SJSA1 (cell line): ENCODE results near the gene TMEM88. TPM values are rescaled to one million over a fixed set of nuclear protein-coding genes. Genes with fewer than 3 reads are reported as not detected.

Experiments
- DNase-seq, 2 experiments: peaks; one replicate each; pipeline ENCODE4 v3.0.0-alpha.2; 2015 to 2020; ENCODE audit warnings: low spot score in 2 of 2, low read depth in 1 of 2
- H3K27ac ChIP-seq: fragments of 250-450 bp; sonication (Bioruptor Pico); 2 replicates; pipeline ENCODE4 v1.5.1; 2020; ENCODE audit warnings: mild to moderate bottlenecking, moderate library complexity
- H3K27me3 ChIP-seq: fragments of 250-450 bp; sonication (Bioruptor Pico); replicated peaks from 2 replicates; pipeline ENCODE4 v1.5.1; 2020; ENCODE audit warnings: mild to moderate bottlenecking, moderate library complexity
- H3K36me3 ChIP-seq: fragments of 250-450 bp; sonication (Bioruptor Pico); 2 replicates; pipeline ENCODE4 v1.5.1; 2020; ENCODE audit warnings: mild to moderate bottlenecking
- H3K4me1 ChIP-seq: fragments of 250-450 bp; sonication (Bioruptor Pico); replicated peaks from 2 replicates; pipeline ENCODE4 v1.6.1; 2021; ENCODE audit warnings: mild to moderate bottlenecking
- H3K4me3 ChIP-seq: fragments of 250-450 bp; sonication (Bioruptor Pico); 2 replicates; pipeline ENCODE4 v1.5.1; 2020; ENCODE audit warnings: mild to moderate bottlenecking
- H3K9me3 ChIP-seq: fragments of 250-450 bp; sonication (Bioruptor Pico); replicated peaks from 2 replicates; pipeline ENCODE4 v1.5.1; 2020; ENCODE audit warnings: mild to moderate bottlenecking
- total RNA-seq: library from RNA; depleted of rRNA; stranded (reverse); fragments of >200 nt; shearing (Covaris generic); gene quantifications from 2 replicates; pipeline ENCODE4 v1.2.3, GENCODE V29; 2014

Gene TMEM88
- total RNA-seq, 1 experiment from 2014 or later, result not detected

DNA sequence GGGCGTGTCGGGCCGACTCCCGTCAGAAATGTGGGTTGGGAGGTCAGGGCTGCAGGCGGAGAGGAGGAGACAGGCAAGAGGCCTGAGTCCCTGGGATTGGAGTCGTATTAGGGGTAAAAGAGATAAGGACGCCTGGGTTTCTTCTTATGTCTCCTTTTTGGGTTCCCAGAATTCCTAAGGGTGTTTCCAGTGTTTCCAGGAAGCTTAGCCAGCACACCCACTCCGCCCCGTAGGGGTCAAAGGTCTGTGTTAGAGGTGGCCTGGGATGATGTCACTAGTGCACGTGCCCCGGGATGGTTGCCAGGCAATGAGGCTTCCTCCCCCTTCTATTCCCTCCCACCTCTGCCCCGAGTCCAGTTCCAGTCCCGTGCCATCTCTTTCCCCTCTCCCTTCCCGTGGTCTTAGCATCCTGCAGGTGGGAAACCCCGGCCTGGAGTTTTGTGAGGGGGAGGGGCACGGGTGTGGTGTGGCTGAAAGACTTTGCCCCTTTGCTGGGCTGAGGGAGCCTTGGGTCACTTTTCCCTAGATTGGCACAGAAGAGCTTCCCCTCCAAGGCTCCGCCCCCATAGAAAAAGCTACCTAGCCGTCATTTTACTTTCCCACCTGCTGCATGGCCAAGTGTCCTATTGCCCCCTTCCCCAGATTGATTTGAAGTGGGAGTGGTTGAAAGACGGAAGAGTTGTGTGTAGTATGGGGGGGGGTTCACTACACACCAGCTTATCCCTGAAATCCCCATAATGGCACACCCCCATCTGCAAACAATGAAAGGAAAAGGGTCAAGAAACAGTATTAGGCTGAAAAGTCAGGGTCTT, 18.1 kb upstream of the TMEM88 start:
- H3K27me3 ChIP-seq, result peaks cover 1% of the 10 kb centered on the region; the same call in 1 of the 2 replicates
- peaks cover 47% of the 10 kb centered on the region for H3K4me1 ChIP-seq
- DNase-seq, result peak; percentile 64 to 81
- H3K36me3 ChIP-seq, result no peaks in the 10 kb centered on the region
- peak overlapping the region; percentile 48 for H3K27ac ChIP-seq
- no peaks in the 10 kb centered on the region for H3K9me3 ChIP-seq
- peak overlapping the region; percentile 49 for H3K4me3 ChIP-seq

DNA sequence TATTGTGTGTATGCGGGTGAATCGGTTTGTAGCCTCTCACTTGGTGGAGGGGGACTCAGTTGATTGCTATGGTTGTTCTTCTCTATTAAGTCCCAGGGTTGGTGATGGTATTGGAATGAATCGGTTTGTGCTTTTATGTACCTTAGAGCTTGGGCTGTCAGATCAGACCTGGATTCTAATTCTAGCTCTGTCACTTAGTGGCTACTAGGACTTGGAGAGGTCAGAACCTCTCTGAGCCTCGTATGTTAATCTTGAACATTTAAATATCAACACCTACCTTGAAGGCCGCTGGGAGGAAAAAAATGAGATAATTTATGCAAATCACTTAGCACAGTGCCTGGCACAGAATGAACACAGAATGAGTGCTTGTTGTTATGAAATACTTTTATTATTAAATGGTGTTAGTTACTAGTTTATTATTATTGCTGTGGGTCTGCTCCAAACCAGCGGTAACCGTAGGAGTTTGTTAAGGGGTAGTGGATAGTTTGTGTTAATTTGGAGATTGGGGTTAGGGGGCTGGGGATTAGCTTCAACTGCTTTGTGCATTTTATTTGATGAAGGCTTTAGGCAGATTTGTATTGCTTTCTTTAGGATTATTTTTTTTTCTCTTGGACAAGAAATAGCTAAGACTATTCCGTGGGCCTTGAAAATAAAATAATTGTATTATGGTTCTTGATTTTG, 17.3 kb upstream of the TMEM88 start:
- H3K9me3 ChIP-seq, result no peaks in the 10 kb centered on the region
- no peak for DNase-seq
- no peak overlapping the region for H3K4me3 ChIP-seq
- H3K4me1 ChIP-seq, result peaks cover 51% of the 10 kb centered on the region
- no peaks in the 10 kb centered on the region; the same call in 1 of the 2 replicates for H3K27me3 ChIP-seq
- H3K27ac ChIP-seq, result no peak overlapping the region
- no peaks in the 10 kb centered on the region for H3K36me3 ChIP-seq

GRCh38 chr17:7838090-7839075, 16.5 kb upstream of the TMEM88 start:
- no peaks in the 10 kb centered on the region for H3K27me3 ChIP-seq
- H3K36me3 ChIP-seq, result no peaks in the 10 kb centered on the region
- H3K27ac ChIP-seq, result no peak overlapping the region
- no peak overlapping the region for H3K4me3 ChIP-seq
- no peak for DNase-seq
- no peaks in the 10 kb centered on the region for H3K9me3 ChIP-seq
- peaks cover 56% of the 10 kb centered on the region for H3K4me1 ChIP-seq

GRCh38 chr17:7839190-7839875, 15.5 kb upstream of the TMEM88 start:
- no peaks in the 10 kb centered on the region for H3K36me3 ChIP-seq
- H3K4me1 ChIP-seq, result peaks cover 52% of the 10 kb centered on the region
- DNase-seq, result no peak
- no peaks in the 10 kb centered on the region for H3K9me3 ChIP-seq
- H3K4me3 ChIP-seq, result no peak overlapping the region
- H3K27ac ChIP-seq, result no peak overlapping the region
- H3K27me3 ChIP-seq, result no peaks in the 10 kb centered on the region

DNA sequence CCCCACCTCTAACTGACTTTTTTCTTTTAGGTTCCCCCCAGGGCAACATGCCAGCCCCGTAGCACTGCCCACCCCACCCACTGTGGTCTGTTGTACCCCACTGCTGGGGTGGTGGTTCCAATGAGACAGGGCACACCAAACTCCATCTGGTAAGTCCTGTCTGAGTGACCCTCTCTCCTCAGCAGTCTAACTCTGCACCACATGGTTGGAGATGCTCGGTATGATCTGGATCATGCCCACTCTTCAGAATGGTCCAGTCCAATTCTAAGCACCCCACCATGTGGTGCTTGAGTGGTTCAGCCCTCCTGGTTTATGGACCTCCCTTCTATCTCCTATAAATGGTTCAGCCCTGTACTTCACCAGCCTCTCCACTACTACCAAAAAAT, 15.0 kb upstream of the TMEM88 start:
- no peak overlapping the region for H3K4me3 ChIP-seq
- H3K27me3 ChIP-seq, result no peaks in the 10 kb centered on the region
- H3K9me3 ChIP-seq, result no peaks in the 10 kb centered on the region
- H3K4me1 ChIP-seq, result peaks cover 46% of the 10 kb centered on the region
- no peaks in the 10 kb centered on the region for H3K36me3 ChIP-seq
- no peak overlapping the region for H3K27ac ChIP-seq
- no peak for DNase-seq

DNA sequence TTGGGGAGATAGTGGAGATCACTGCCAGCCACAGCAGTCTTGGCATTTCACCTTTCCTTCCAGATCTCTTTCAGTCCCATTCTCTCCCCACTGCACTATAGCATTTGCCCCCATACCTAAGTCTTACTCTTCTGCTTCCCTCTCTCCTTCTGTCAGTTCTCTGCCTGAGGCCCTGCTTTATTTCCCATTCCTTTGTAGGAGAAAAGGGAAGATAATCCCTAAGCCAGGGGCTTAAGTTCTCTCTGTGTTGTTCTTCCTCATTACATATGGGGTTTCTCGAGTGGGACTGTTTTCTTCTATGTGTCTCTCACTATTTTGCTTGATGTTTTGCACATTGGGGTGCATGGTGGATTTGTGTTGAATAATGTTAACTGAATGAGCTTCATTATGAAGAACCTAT, 14.4 kb upstream of the TMEM88 start:
- Histone ChIP-seq H3K27ac (no peak overlapping the region), H3K4me3 (no peak overlapping the region), H3K9me3 (no peaks in the 10 kb centered on the region), H3K36me3 (peaks cover 3% of the 10 kb centered on the region), H3K27me3 (no peaks in the 10 kb centered on the region), H3K4me1 (peaks cover 48% of the 10 kb centered on the region)
- DNase-seq, result no peak

DNA sequence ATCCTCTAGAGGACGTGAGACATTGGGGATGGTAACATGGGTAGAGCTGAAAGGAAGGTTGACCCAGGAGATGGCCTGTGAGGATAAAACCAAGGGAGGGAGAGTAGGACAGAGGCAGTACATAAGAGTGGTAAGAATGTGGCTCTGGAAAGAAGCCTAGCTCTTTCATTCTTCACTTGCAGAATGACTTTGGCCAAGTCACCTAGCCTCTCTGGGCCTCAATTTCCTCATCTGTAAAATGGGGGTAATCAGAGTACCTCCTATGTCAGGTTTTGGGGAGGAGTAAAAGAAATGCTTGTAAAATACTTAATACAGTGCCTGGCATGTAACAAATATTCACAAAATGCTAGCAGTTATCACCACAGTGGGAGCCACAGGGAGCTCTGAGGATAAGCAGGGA, 14.0 kb upstream of the TMEM88 start:
- Histone ChIP-seq H3K4me1 (peaks cover 48% of the 10 kb centered on the region), H3K9me3 (no peaks in the 10 kb centered on the region), H3K27me3 (no peaks in the 10 kb centered on the region), H3K4me3 (peak overlapping the region; percentile 51; the same call in 1 of the 2 replicates), H3K27ac (no peak overlapping the region), H3K36me3 (peaks cover 5% of the 10 kb centered on the region)
- no peak for DNase-seq

GRCh38 chr17:7841396-7841914, 13.4 kb upstream of the TMEM88 start:
- Histone ChIP-seq H3K4me1 (peaks cover 42% of the 10 kb centered on the region), H3K4me3 (peak overlapping the region; percentile 51), H3K9me3 (no peaks in the 10 kb centered on the region), H3K36me3 (peaks cover 5% of the 10 kb centered on the region), H3K27ac (peak overlapping the region; percentile 97), H3K27me3 (no peaks in the 10 kb centered on the region)
- DNase-seq, result peak; percentile 56 to 87

DNA sequence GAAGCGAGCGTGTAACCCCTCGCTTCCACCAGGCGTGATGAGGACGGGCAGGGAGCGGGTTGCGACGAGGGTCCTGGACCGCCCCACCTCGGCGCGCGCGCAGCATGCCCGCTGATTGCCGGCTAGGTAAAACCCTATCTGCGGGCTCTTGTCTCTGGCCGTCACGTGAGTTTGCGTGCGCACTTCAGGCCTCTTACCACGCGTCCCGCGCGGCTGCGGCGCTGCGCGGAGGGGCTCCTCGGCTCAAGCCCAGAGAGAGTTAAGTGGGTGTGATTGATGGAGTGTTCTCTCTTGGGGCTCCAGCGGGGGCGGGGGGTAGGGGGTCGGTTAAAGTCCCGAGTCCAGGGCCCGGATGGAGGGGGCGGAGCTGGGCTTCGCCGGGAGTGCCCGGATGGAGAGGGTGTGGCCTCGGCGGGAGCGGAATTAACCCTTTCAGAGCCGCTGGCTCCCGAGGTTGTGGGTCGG, 12.9 kb upstream of the TMEM88 start:
- DNase-seq, result peak; percentile 88
- Histone ChIP-seq H3K9me3 (no peaks in the 10 kb centered on the region), H3K27me3 (no peaks in the 10 kb centered on the region), H3K4me3 (peak overlapping the region; percentile 51), H3K27ac (peak overlapping the region; percentile 97), H3K4me1 (peaks cover 37% of the 10 kb centered on the region), H3K36me3 (peaks cover 7% of the 10 kb centered on the region)

DNA sequence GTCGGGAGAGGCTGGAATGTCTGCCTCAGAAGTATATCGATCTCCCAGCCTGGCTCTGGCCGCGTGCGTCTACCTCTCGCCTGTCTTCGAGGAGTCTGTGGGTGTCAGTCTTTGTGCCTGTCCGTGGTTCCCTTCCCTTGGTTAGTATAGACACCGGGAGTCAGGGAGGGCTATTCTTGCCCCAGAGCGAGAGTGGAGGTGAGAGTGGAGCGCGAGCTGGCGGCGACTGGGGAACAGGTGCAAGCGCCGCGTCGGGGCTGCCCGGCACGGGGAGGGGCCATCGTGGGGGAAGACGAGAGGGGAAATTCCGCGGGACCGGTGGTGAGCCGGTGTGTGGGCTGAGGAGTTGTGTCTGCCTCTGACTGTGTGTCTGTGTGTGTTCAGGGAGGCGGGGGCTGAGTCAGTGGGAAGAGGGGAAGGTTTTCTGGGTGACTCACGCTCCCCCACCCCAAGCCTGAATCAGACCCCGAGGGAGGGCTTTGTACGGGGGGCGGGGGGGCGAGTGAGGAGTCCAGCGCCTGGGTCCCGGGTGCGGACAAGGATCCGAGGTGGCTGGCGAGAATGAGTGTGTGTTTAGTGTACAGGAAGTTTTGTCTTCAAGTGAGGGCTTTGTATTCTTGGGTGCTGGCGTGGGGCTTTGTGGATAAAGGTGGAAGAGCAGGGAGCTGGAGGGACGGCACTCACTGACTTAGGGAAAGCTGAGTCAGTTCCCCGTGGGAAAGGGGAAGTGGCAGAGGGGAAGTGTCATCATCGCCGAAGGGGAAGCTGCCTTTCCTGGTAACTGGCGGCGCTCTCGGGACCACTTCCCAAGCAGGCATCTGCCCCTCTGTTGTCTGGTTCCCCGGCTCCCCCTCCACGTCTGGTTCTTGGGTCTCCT, 12.2 kb upstream of the TMEM88 start:
- Histone ChIP-seq H3K4me3 (peak overlapping the region; percentile 51), H3K27ac (peak overlapping the region; percentile 97), H3K9me3 (no peaks in the 10 kb centered on the region), H3K36me3 (peaks cover 11% of the 10 kb centered on the region), H3K4me1 (peaks cover 31% of the 10 kb centered on the region), H3K27me3 (no peaks in the 10 kb centered on the region)
- DNase-seq, result peak; percentile 91

GRCh38 chr17:7843257-7843535, 11.7 kb upstream of the TMEM88 start:
- H3K36me3 ChIP-seq, result peaks cover 11% of the 10 kb centered on the region
- H3K27ac ChIP-seq, result peak overlapping the region; percentile 97

DNA sequence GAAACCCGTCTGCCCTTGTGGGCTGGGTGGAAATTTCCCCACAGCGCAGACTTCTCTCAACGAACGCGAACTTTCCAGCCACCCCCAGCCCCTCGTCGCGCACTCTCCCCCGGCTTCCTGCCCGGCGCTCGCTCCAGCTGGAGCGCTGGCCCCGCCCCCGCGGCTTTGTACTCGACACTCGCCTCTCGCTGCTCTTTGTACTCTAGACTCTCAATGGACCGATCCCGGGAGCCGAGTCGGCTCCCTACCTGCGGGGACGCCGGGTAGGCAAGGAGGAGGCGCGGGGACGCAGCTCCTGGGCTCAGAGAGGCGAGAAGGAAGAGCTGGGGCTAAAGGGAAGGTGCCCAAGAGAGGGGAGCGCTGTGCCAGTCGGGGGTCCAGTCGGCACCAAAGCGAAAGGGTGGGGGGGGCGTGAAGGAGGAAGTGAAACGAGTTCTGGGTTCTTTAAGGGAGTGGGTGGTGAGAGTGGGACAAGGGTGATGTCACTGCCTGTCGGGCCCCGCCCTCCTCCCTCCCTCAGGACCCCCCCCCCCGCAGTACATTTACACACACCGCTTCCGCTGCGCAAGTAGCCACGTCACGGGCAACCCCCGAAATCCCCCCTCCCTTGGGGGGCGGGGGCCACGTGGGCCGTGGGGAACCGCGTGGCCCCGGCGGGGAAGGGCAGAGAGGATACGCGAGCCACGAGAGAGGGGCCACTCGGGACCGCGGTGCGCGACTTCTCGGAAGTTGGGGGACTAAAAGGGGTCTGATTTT, 11.2 kb upstream of the TMEM88 start:
- H3K9me3 ChIP-seq, result no peaks in the 10 kb centered on the region
- peaks cover 26% of the 10 kb centered on the region for H3K4me1 ChIP-seq
- DNase-seq, result peak; percentile 82 to 84
- H3K27me3 ChIP-seq, result no peaks in the 10 kb centered on the region
- H3K27ac ChIP-seq, result peak overlapping the region; percentile 97
- H3K4me3 ChIP-seq, result peak overlapping the region; percentile 51
- peaks cover 11% of the 10 kb centered on the region for H3K36me3 ChIP-seq

More at GRCh38 chr17:7843257-7843535, 11.7 kb upstream of the TMEM88 start:
- Histone ChIP-seq H3K9me3 (no peaks in the 10 kb centered on the region), H3K4me3 (peak overlapping the region; percentile 51), H3K27me3 (no peaks in the 10 kb centered on the region), H3K4me1 (peaks cover 29% of the 10 kb centered on the region)
- DNase-seq, result peak in 1 of 2 experiments; percentile 60
